ENCODE measurements around the gene TRUB2. TPM values are rescaled to one million over a fixed set of nuclear protein-coding genes. Genes with fewer than 3 reads are reported as not detected.
"Not testable (repeated sequence)": the region's sequence is repeated elsewhere in the genome, so short reads cannot be mapped to it uniquely, and the experiment has no call there.

Gene TRUB2
- total RNA-seq, 1 experiment from 2014 or later: 31.8 TPM

GRCh38 chr9:128342971-128343680 is 20.9 kb upstream of the TRUB2 start:
- in situ Hi-C loops (cut with HindIII; ENCODE audit: low sequenced_read_pairs): no loop called here
- no peak for DNase-seq (ENCODE audit: low spot score)

GRCh38 chr9:128341435-128341849 is 19.2 kb upstream of the TRUB2 start:
- in situ Hi-C loops (cut with HindIII; ENCODE audit: low sequenced_read_pairs): no loop called here
- peak; percentile 81 for DNase-seq (ENCODE audit: low spot score)

GRCh38 chr9:128340691-128341434 is 18.6 kb upstream of the TRUB2 start:
- no peak for DNase-seq (ENCODE audit: low spot score)
- in situ Hi-C loops (cut with HindIII; ENCODE audit: low sequenced_read_pairs): no loop called here

- peak; percentile 82 for DNase-seq (ENCODE audit: low spot score)
- in situ Hi-C loops (cut with HindIII; ENCODE audit: low sequenced_read_pairs): no loop called here
Observed at GRCh38 chr9:128339761-128340690, 17.8 kb upstream of the TRUB2 start, which contains the start of gene SLC27A4. TSS of gene SLC27A4 (plus strand) at chr9:128340527. CDS start at chr9:128343133, 2,606 bp downstream.

- DNase-seq (ENCODE audit: low spot score); in situ Hi-C loops (cut with HindIII; ENCODE audit: low sequenced_read_pairs): not testable (repeated sequence)
Observed at GRCh38 chr9:128338852-128339614, 16.8 kb upstream of the TRUB2 start.

GRCh38 chr9:128337936-128338335 is 15.7 kb upstream of the TRUB2 start:
- DNase-seq (ENCODE audit: low spot score): no peak
- in situ Hi-C loops (cut with HindIII; ENCODE audit: low sequenced_read_pairs): no loop called here

GRCh38 chr9:128335914-128336313 is 13.7 kb upstream of the TRUB2 start:
- no peak for DNase-seq (ENCODE audit: low spot score)
- in situ Hi-C loops (cut with HindIII; ENCODE audit: low sequenced_read_pairs): no loop called here

GRCh38 chr9:128335161-128335560 is 12.9 kb upstream of the TRUB2 start:
- in situ Hi-C loops (cut with HindIII; ENCODE audit: low sequenced_read_pairs): no loop called here
- no peak for DNase-seq (ENCODE audit: low spot score)

GRCh38 chr9:128333451-128333869 is 11.2 kb upstream of the TRUB2 start:
- no peak for DNase-seq (ENCODE audit: low spot score)
- in situ Hi-C loops (cut with HindIII; ENCODE audit: low sequenced_read_pairs): no loop called here

GRCh38 chr9:128325629-128326028 is 3.4 kb upstream of the TRUB2 start:
- no peak for DNase-seq (ENCODE audit: low spot score)
- in situ Hi-C loops (cut with HindIII; ENCODE audit: low sequenced_read_pairs): no loop called here

- no peak for DNase-seq (ENCODE audit: low spot score)
- in situ Hi-C loops (cut with HindIII; ENCODE audit: low sequenced_read_pairs): no loop called here
Observed at GRCh38 chr9:128324401-128324800, 2.2 kb upstream of the TRUB2 start.

GRCh38 chr9:128323791-128324190 is 1.5 kb upstream of the TRUB2 start:
- in situ Hi-C loops (cut with HindIII; ENCODE audit: low sequenced_read_pairs): no loop called here
- DNase-seq (ENCODE audit: low spot score): no peak

- in situ Hi-C loops (cut with HindIII; ENCODE audit: low sequenced_read_pairs): no loop called here
- DNase-seq (ENCODE audit: low spot score): no peak
Observed at GRCh38 chr9:128323212-128323730, 1.0 kb upstream of the TRUB2 start.

- DNase-seq (ENCODE audit: low spot score): no peak
- in situ Hi-C loops (cut with HindIII; ENCODE audit: low sequenced_read_pairs): no loop called here
Observed at GRCh38 chr9:128321879-128322403, 306 bp downstream of the TRUB2 start.

- no peak for DNase-seq (ENCODE audit: low spot score)
- in situ Hi-C loops (cut with HindIII; ENCODE audit: low sequenced_read_pairs): no loop called here
Observed at GRCh38 chr9:128321343-128321742, 904 bp downstream of the TRUB2 start.

- in situ Hi-C loops (cut with HindIII; ENCODE audit: low sequenced_read_pairs): no loop called here
- no peak for DNase-seq (ENCODE audit: low spot score)
Observed at GRCh38 chr9:128317629-128318028, 4.6 kb downstream of the TRUB2 start.

GRCh38 chr9:128316421-128316820 is 5.8 kb downstream of the TRUB2 start:
- in situ Hi-C loops (cut with HindIII; ENCODE audit: low sequenced_read_pairs): no loop called here
- DNase-seq (ENCODE audit: low spot score): no peak

- DNase-seq (ENCODE audit: low spot score): no peak
- in situ Hi-C loops (cut with HindIII; ENCODE audit: low sequenced_read_pairs): no loop called here
Observed at GRCh38 chr9:128314697-128315096, 7.5 kb downstream of the TRUB2 start.
